Natural killer cell (primary cell): ENCODE results near the gene NUMBL. TPM values are rescaled to one million over a fixed set of nuclear protein-coding genes. Genes with fewer than 3 reads are reported as not detected.

Experiments used
- ATAC-seq, 3 donors: fragments of 150-1000 bp in 2 of 3; fragments of 200-7000 bp in 1 of 3; cut with Tn5 transposase; 1 replicate in 1 of 3; 2 replicates in 2 of 3; pipeline ENCODE4 v1.10.0; 2021; ENCODE audit warnings: mild to moderate bottlenecking in 2 of 3, moderate library complexity in 2 of 3
- DNase-seq, 2 donors: peaks; one replicate each; pipeline versions ENCODE4 v3.0.0 to v3.0.0-alpha.2; 2013 to 2021; ENCODE audit warnings: mixed read lengths in 1 of 2
- H3K27ac ChIP-seq: one replicate; pipeline ENCODE4 v1.5.1; 2013; ENCODE audit warnings: mild to moderate bottlenecking, low read length
- H3K27me3 ChIP-seq: one replicate; pipeline ENCODE4 v1.6.1; 2013; ENCODE audit warnings: low read length; ENCODE audit not compliant: control insufficient read depth, insufficient read depth
- H3K36me3 ChIP-seq: one replicate; pipeline ENCODE4 v1.6.1; 2013; ENCODE audit warnings: low read length; ENCODE audit not compliant: control insufficient read depth, insufficient read depth
- H3K4me1 ChIP-seq: one replicate; pipeline ENCODE4 v1.6.1; 2013; ENCODE audit warnings: low read length; ENCODE audit not compliant: control insufficient read depth, insufficient read depth
- H3K4me3 ChIP-seq: one replicate; pipeline ENCODE4 v1.5.1; 2013; ENCODE audit warnings: low read length
- H3K9me3 ChIP-seq: one replicate; pipeline ENCODE4 v1.6.1; 2013; ENCODE audit warnings: low read length; ENCODE audit not compliant: control insufficient read depth, insufficient read depth
- H3K27ac Mint-ChIP-seq, 2 donors: one replicate each; pipeline ENCODE4 v1.8.0; 2022; ENCODE audit warnings: mild to moderate bottlenecking in 2 of 2, mixed read lengths in 2 of 2, moderate library complexity in 1 of 2
- H3K27me3 Mint-ChIP-seq, 2 donors: one replicate each; pipeline ENCODE4 v1.8.0; 2022; ENCODE audit warnings: low read depth in 2 of 2, mixed read lengths in 2 of 2
- H3K36me3 Mint-ChIP-seq: one replicate; pipeline ENCODE4 v1.8.0; 2022; ENCODE audit warnings: mixed read lengths
- H3K4me1 Mint-ChIP-seq, 2 donors: one replicate each; pipeline ENCODE4 v1.8.0; 2022; ENCODE audit warnings: mixed read lengths in 2 of 2
- H3K4me3 Mint-ChIP-seq: one replicate; pipeline ENCODE4 v1.8.0; 2022; ENCODE audit warnings: mild to moderate bottlenecking, moderate library complexity, mixed read lengths
- H3K9me3 Mint-ChIP-seq, 2 donors: one replicate each; pipeline ENCODE4 v1.8.0; 2022; ENCODE audit warnings: mixed read lengths in 2 of 2
- WGBS: methylation state at CpG from one replicate; pipeline ENCODE4 v1.1.7; 2013; ENCODE audit warnings: missing lambda C conversion rate; ENCODE audit not compliant: insufficient coverage; 5-methylcytosine and 5-hydroxymethylcytosine counted together
- intact Hi-C: fragments of 100-400 bp; cut with micrococcal nuclease; formaldehyde crosslinking; loops from one replicate; pipeline ENCODE4 v1.14.2; 2022
- total RNA-seq, 4 donors: library from RNA; stranded (reverse); fragments of 120-200 nt in 1 of 4; gene quantifications; one replicate each; pipeline versions ENCODE4 v1.2.3 to v1.2.4, GENCODE V29; 2013 to 2022
- TF ChIP-seq, protein P1 (sequence below): fragments of 200-600 bp; IDR thresholded peaks from one replicate; pipeline ENCODE4 v1.8.0; 2022; ENCODE audit warnings: antibody characterized with exemption

NUMBL gene
- total RNA-seq, 3 donors from 2014 or later (not counting 1 experiment from before 2014, with no cell fraction given) = 9.9 to 19.5 (median 10.2) TPM

DNA sequence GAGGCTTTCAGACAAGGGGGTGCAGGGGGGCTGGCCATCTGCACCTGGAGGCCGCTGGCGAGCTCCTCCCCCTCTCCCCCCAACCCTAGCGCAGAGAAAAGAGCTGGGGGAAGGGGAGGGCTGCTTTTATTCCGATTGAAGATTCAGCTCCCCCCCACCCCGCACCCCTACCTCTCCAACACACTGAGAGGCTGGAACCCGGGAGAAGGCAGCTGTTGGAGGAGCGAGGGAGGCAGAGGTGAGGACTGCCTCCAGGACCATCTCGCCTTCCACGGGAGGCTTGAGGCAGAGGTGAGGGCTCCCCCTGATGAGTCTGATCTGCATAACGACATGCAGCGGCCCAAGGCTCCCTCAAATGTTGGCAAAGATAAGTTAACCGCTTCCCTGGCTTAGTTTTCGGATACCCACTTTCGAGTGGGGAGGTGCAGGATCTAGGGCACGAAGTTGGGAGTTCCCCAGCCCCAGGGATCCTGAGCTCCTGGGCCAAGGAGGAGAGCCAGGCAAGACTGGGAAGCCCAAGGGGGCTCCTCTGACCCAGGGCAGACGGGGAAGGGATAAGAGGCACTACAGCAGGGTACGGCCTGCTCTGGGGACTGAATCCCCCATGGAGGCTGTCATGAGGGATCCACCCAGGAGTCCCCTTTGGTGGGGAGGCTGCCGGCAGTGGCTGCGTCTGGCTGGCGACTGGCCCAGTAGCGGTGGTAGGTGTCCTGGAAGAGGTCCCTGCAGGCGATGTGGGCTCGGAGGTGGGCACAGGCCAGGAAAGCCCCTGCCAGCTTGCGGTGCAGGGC, 1.2 kb upstream of the NUMBL start:
- Mint-ChIP-seq H3K27me3 (no peaks in the 10 kb centered on the region), H3K9me3 (no peaks in the 10 kb centered on the region), H3K4me1 (peaks cover 0 to 6% of the 10 kb centered on the region in 2 donors), H3K27ac (peak overlapping the region in 1 of 2 donors; percentile 94), H3K36me3 (no peaks in the 10 kb centered on the region), H3K4me3 (no peak overlapping the region)
- ATAC-seq (no peak), DNase-seq (peak in 1 of 2 donors; percentile 46)
- peaks cover 45% of the 10 kb centered on the region for H3K4me1 ChIP-seq
- peaks cover 2% of the 10 kb centered on the region for H3K36me3 ChIP-seq
- H3K4me3 ChIP-seq = no peak overlapping the region
- 84% methylated on average over 19 of the region's 24 CpGs for WGBS
- no peaks in the 10 kb centered on the region for H3K9me3 ChIP-seq
- H3K27ac ChIP-seq = peak overlapping the region; percentile 39
- TF ChIP-seq, protein P1, sequence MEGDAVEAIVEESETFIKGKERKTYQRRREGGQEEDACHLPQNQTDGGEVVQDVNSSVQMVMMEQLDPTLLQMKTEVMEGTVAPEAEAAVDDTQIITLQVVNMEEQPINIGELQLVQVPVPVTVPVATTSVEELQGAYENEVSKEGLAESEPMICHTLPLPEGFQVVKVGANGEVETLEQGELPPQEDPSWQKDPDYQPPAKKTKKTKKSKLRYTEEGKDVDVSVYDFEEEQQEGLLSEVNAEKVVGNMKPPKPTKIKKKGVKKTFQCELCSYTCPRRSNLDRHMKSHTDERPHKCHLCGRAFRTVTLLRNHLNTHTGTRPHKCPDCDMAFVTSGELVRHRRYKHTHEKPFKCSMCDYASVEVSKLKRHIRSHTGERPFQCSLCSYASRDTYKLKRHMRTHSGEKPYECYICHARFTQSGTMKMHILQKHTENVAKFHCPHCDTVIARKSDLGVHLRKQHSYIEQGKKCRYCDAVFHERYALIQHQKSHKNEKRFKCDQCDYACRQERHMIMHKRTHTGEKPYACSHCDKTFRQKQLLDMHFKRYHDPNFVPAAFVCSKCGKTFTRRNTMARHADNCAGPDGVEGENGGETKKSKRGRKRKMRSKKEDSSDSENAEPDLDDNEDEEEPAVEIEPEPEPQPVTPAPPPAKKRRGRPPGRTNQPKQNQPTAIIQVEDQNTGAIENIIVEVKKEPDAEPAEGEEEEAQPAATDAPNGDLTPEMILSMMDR = no peak
- intact Hi-C loops = loop anchor here (2.0 kb wide), 1 partner anchor 59 kb away; the partner anchor contains the start of genes ACTMAP and SNRPA
- H3K27me3 ChIP-seq = no peaks in the 10 kb centered on the region

GRCh38 chr19:40690693-40691420, 406 bp upstream of the NUMBL start:
- Mint-ChIP-seq H3K27me3 (no peaks in the 10 kb centered on the region), H3K4me3 (peak overlapping the region; percentile 90), H3K27ac (peak overlapping the region; percentile 77 to 94), H3K36me3 (no peaks in the 10 kb centered on the region), H3K4me1 (peaks cover 0 to 12% of the 10 kb centered on the region in 2 donors), H3K9me3 (no peaks in the 10 kb centered on the region)
- peak overlapping the region; percentile 39 for H3K27ac ChIP-seq
- H3K4me1 ChIP-seq = peaks cover 45% of the 10 kb centered on the region
- TF ChIP-seq, protein P1 = no peak
- H3K36me3 ChIP-seq = peaks cover 2% of the 10 kb centered on the region
- H3K4me3 ChIP-seq = peak overlapping the region; percentile 34
- DNase-seq (peak; percentile 74 to 92), ATAC-seq (peak; percentile 56 to 82 (median 65))
- H3K27me3 ChIP-seq = no peaks in the 10 kb centered on the region
- 1% methylated on average over 55 of the region's 56 CpGs for WGBS
- intact Hi-C loops = loop anchor here (1.0 to 2.0 kb wide), 2 partner anchors 23 to 60 kb away; partner anchors contain the start of genes ACTMAP and SNRPA
- H3K9me3 ChIP-seq = no peaks in the 10 kb centered on the region

DNA sequence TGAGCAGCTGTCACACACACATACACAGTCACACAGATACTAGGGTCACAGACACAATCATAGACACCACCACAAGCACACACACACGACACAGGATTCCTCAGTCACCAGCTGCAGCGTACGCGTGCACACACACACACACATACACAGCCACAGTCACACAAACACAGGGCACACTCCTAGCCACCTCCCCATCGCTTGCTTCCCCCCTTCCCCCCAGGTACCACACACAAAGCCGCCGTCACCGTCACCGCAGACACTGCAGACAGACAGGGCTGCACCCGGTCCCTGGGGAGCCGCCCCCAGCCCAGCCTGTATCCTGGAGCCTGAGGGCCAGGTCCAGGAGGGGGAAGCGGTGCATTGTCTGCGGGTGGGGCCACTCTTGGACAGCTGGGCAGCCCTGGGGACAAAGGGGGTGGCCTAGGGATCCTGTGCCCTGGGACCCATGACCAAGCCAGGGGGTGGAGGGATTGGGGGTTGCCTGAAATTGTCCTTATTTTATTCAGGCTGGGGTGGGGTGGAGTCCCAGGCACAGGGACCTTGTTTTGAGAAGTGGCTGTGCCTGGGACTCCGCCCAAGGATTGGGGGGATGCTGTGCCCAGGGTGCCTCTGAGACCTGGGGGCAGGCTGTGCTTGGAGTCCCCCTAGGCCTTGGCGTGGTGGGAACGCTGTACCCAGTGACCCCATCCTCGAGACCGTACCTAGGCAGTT, 957 bp downstream of the NUMBL start:
- peaks cover 0 to 26% of the 10 kb centered on the region in 2 donors for H3K4me1 Mint-ChIP-seq
- no peaks in the 10 kb centered on the region for H3K9me3 ChIP-seq
- peak overlapping the region; percentile 45 for H3K4me3 Mint-ChIP-seq
- H3K27ac Mint-ChIP-seq = peak overlapping the region in 1 of 2 donors; percentile 94
- H3K36me3 Mint-ChIP-seq = no peaks in the 10 kb centered on the region
- 73% methylated on average over 18 of the region's 18 CpGs for WGBS
- intact Hi-C loops = loop anchor here (1.0 to 5.0 kb wide), 4 partner anchors 25 to 638 kb away; partner anchors contain the start of genes ACTMAP, MIA, RAB4B and SNRPA
- peak in 1 of 2 donors; percentile 51 for DNase-seq
- H3K27me3 ChIP-seq = no peaks in the 10 kb centered on the region
- peaks cover 45% of the 10 kb centered on the region for H3K4me1 ChIP-seq
- TF ChIP-seq, protein P1 = no peak
- H3K27me3 Mint-ChIP-seq = no peaks in the 10 kb centered on the region
- no peaks in the 10 kb centered on the region for H3K9me3 Mint-ChIP-seq
- ATAC-seq = no peak
- no peak overlapping the region for H3K27ac ChIP-seq
- peak overlapping the region; percentile 29 for H3K4me3 ChIP-seq
- H3K36me3 ChIP-seq = no peaks in the 10 kb centered on the region
